ENCODE measurements around the gene PGS1. TPM values are rescaled to one million over a fixed set of nuclear protein-coding genes. Genes with fewer than 3 reads are reported as not detected.

PGS1 gene
- polyA plus RNA-seq, 2 donors: 13.9 to 14.2 TPM

Other genes with a start within 250 kb of the PGS1 start
- 10 to 100 TPM; 24.3 to 37.5 TPM for gene TMC6, start 249.9 kb upstream of the PGS1 start, polyA plus RNA-seq
- 1 to 10 TPM; 2.1 to 6.1 TPM for gene TMC8, start 247.9 kb upstream of the PGS1 start, polyA plus RNA-seq
- gene C17orf99, start 232.3 kb upstream of the PGS1 start, polyA plus RNA-seq: under 1 TPM; 0.12 to 0.27 TPM
- gene SYNGR2, start 210.1 kb upstream of the PGS1 start, polyA plus RNA-seq: 10 to 100 TPM; 52.3 to 96.4 TPM
- gene TK1, start 191.6 kb upstream of the PGS1 start, polyA plus RNA-seq: 10 to 100 TPM; 16.9 to 37.4 TPM
- 10 to 100 TPM; 18.4 to 20.7 TPM for gene AFMID, start 191.3 kb upstream of the PGS1 start, polyA plus RNA-seq
- 10 to 100 TPM in 1 of 2 donors, 1 to 10 TPM in 1; 8.0 to 17.6 TPM for gene BIRC5, start 164.4 kb upstream of the PGS1 start, polyA plus RNA-seq
- gene TMEM235, start 147.0 kb upstream of the PGS1 start, polyA plus RNA-seq: not detected
- 10 to 100 TPM in 1 of 2 donors, 1 to 10 TPM in 1; 6.6 to 20.1 TPM for gene SOCS3, start 18.6 kb upstream of the PGS1 start, polyA plus RNA-seq
- gene DNAH17, start 198.7 kb downstream of the PGS1 start, polyA plus RNA-seq: under 1 TPM; 0.02 to 0.11 TPM

Measured in esophagus (tissue), 2 donors.